DOHH2 (cell line): Measurements from ENCODE around the gene DOHH.

Experiments used
- H3F3A ChIP-seq: fragments of 200-600 bp; sonication (generic), shearing (Covaris generic); 2 replicates; pipeline ENCODE4 v1.6.0; 2016; ENCODE audit warnings: antibody characterized with exemption, mild to moderate bottlenecking; ENCODE audit not compliant: control insufficient read depth, insufficient read depth
- H3K27ac ChIP-seq: fragments of 200-600 bp; sonication (generic); 2 replicates; pipeline ENCODE4 v1.5.1; 2014; ENCODE audit warnings: low read depth, mild to moderate bottlenecking, low read length, moderate library complexity
- H3K27me3 ChIP-seq: fragments of 200-600 bp; sonication (generic); 2 replicates; pipeline ENCODE4 v1.6.1; 2014; ENCODE audit warnings: mild to moderate bottlenecking, low read length, mixed read lengths; ENCODE audit not compliant: control insufficient read depth
- H3K36me3 ChIP-seq: fragments of 200-600 bp; sonication (generic); 2 replicates; pipeline ENCODE4 v1.6.1; 2014; ENCODE audit warnings: mild to moderate bottlenecking, low read length, moderate library complexity, mixed read lengths; ENCODE audit not compliant: control insufficient read depth
- H3K4me1 ChIP-seq: fragments of 200-600 bp; sonication (generic); 2 replicates; pipeline ENCODE4 v1.6.1; 2014; ENCODE audit warnings: mild to moderate bottlenecking, low read length, mixed read lengths; ENCODE audit not compliant: control insufficient read depth
- H3K4me2 ChIP-seq: fragments of 200-600 bp; sonication (generic); 2 replicates; pipeline ENCODE4 v1.6.0; 2014; ENCODE audit warnings: mild to moderate bottlenecking, low read length, moderate library complexity
- H3K4me3 ChIP-seq: fragments of 200-600 bp; sonication (generic); 2 replicates; pipeline ENCODE4 v1.5.1; 2014; ENCODE audit warnings: mild to moderate bottlenecking, low read length, mixed read lengths
- H3K79me2 ChIP-seq: fragments of 200-600 bp; sonication (generic); 2 replicates; pipeline ENCODE4 v1.6.1; 2014; ENCODE audit warnings: mild to moderate bottlenecking, low read length, mixed read lengths; ENCODE audit not compliant: control insufficient read depth
- H3K9me2 ChIP-seq: fragments of 200-600 bp; sonication (generic); replicated peaks from 2 replicates; pipeline ENCODE4 v1.6.1; 2014; ENCODE audit warnings: mild to moderate bottlenecking, low read length, mixed read lengths; ENCODE audit not compliant: control insufficient read depth
- H3K9me3 ChIP-seq: fragments of 200-600 bp; sonication (generic); 2 replicates; pipeline ENCODE4 v1.6.1; 2014; ENCODE audit warnings: antibody characterized with exemption, low read length, mixed read lengths; ENCODE audit not compliant: control insufficient read depth, insufficient read depth
- H4K20me1 ChIP-seq: fragments of 200-600 bp; sonication (generic); 2 replicates; pipeline ENCODE4 v1.6.0; 2014; ENCODE audit warnings: low read depth, mild to moderate bottlenecking, antibody characterized with exemption, low read length, moderate library complexity; ENCODE audit not compliant: control insufficient read depth, insufficient read depth
- CTCF ChIP-seq: fragments of 200-600 bp; sonication (generic); IDR thresholded peaks from one replicate; pipeline ENCODE4 v1.5.1; 2014; ENCODE audit warnings: antibody characterized with exemption, mild to moderate bottlenecking, low read depth, low read length; ENCODE audit not compliant: poor library complexity, severe bottlenecking
- EZH2phosphoT487 ChIP-seq: fragments of 200-600 bp; sonication (generic); IDR thresholded peaks from 2 replicates; pipeline ENCODE4 v1.6.1; 2017; ENCODE audit warnings: borderline replicate concordance, mild to moderate bottlenecking, antibody characterized with exemption, low read length, moderate library complexity, mixed read lengths

Gene DOHH

GRCh38 chr19:3477951-3478350 is 22.5 kb downstream of the DOHH start:
- TF ChIP-seq EZH2phosphoT487, result no peak
- TF ChIP-seq CTCF, result no peak
- H3K4me2 ChIP-seq, result no peak overlapping the region
- H3K4me1 ChIP-seq, result peaks cover 42% of the 10 kb centered on the region
- H3K79me2 ChIP-seq, result no peaks in the 10 kb centered on the region
- H3K9me2 ChIP-seq, result no peaks in the 10 kb centered on the region
- peaks cover 12% of the 10 kb centered on the region for H3F3A ChIP-seq
- H4K20me1 ChIP-seq, result no peaks in the 10 kb centered on the region
- H3K27ac ChIP-seq, result no peak overlapping the region
- no peak overlapping the region for H3K4me3 ChIP-seq
- no peaks in the 10 kb centered on the region for H3K36me3 ChIP-seq
- no peaks in the 10 kb centered on the region for H3K9me3 ChIP-seq
- no peaks in the 10 kb centered on the region for H3K27me3 ChIP-seq

DNA sequence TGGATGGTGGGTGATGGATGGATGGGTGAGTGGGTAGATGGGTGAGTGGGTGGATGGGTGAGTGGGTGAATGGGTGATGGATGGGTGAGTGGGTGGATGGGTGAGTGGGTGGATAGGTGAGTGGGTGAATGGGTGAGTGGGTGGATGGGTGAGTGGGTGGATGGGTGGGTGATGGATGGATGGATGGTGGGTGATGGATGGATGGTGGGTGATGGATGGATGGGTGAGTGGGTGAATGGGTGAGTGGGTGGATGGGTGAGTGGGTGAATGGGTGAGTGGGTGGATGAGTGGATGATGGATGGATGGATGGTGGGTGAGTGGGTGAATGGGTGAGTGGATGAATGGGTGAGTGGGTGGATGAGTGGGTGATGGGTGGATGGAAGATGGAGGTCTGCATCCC is 23.0 kb downstream of the DOHH start:
- H3K4me3 ChIP-seq, result no peak overlapping the region
- no peaks in the 10 kb centered on the region for H3K79me2 ChIP-seq

GRCh38 chr19:3476830-3477229 is 23.6 kb downstream of the DOHH start:
- Histone ChIP-seq H4K20me1 (no peaks in the 10 kb centered on the region), H3K9me2 (no peaks in the 10 kb centered on the region), H3K27me3 (no peaks in the 10 kb centered on the region), H3F3A (peaks cover 12% of the 10 kb centered on the region), H3K4me2 (no peak overlapping the region), H3K9me3 (no peaks in the 10 kb centered on the region), H3K4me1 (peaks cover 36% of the 10 kb centered on the region), H3K4me3 (no peak overlapping the region), H3K36me3 (no peaks in the 10 kb centered on the region), H3K27ac (no peak overlapping the region), H3K79me2 (no peaks in the 10 kb centered on the region)
- TF ChIP-seq EZH2phosphoT487 (no peak), CTCF (no peak)

More for the DNA sequence above, 23.0 kb downstream of the DOHH start:
- H3K27ac ChIP-seq, result no peak overlapping the region
- no peak overlapping the region for H3K4me2 ChIP-seq
- H3K9me3 ChIP-seq, result no peaks in the 10 kb centered on the region
- TF ChIP-seq EZH2phosphoT487, result no peak
- TF ChIP-seq CTCF, result no peak
- H3K9me2 ChIP-seq, result no peaks in the 10 kb centered on the region
- no peaks in the 10 kb centered on the region for H4K20me1 ChIP-seq
- peaks cover 42% of the 10 kb centered on the region for H3K4me1 ChIP-seq
- H3F3A ChIP-seq, result peaks cover 12% of the 10 kb centered on the region
- H3K36me3 ChIP-seq, result no peaks in the 10 kb centered on the region
- no peaks in the 10 kb centered on the region for H3K27me3 ChIP-seq
